Glutamatergic neuron (in vitro differentiated cells): ENCODE data around the gene TOM1L2. TPM values are rescaled to one million over a fixed set of nuclear protein-coding genes. Genes with fewer than 3 reads are reported as not detected.

Experiments
- DNase-seq: peaks from one replicate; pipeline ENCODE4 v3.0.0; 2022
- H3K27ac Mint-ChIP-seq: one replicate; pipeline ENCODE4 v1.8.0; 2020; ENCODE audit warnings: mild to moderate bottlenecking, mixed read lengths, inconsistent platforms; ENCODE audit not compliant: unreplicated experiment
- H3K27me3 Mint-ChIP-seq: one replicate; pipeline ENCODE4 v1.8.0; 2020; ENCODE audit warnings: mild to moderate bottlenecking, moderate library complexity, mixed read lengths, inconsistent platforms; ENCODE audit not compliant: unreplicated experiment
- H3K36me3 Mint-ChIP-seq: one replicate; pipeline ENCODE4 v1.8.0; 2020; ENCODE audit warnings: mild to moderate bottlenecking, mixed read lengths, inconsistent platforms; ENCODE audit not compliant: unreplicated experiment
- H3K4me1 Mint-ChIP-seq: one replicate; pipeline ENCODE4 v1.8.0; 2020; ENCODE audit warnings: mild to moderate bottlenecking, low read depth, mixed read lengths, inconsistent platforms; ENCODE audit not compliant: unreplicated experiment
- H3K4me3 Mint-ChIP-seq: one replicate; pipeline ENCODE4 v1.8.0; 2020; ENCODE audit warnings: mild to moderate bottlenecking, mixed read lengths, inconsistent platforms; ENCODE audit not compliant: unreplicated experiment
- H3K9me3 Mint-ChIP-seq: one replicate; pipeline ENCODE4 v1.8.0; 2020; ENCODE audit warnings: mild to moderate bottlenecking, moderate library complexity, mixed read lengths, inconsistent platforms; ENCODE audit not compliant: unreplicated experiment
- total RNA-seq: library from RNA; stranded (reverse); fragmentation: NEBNext Ultra II Directional; extraction: Animal tissue kit (Norgen Biotek cat#: 25700); gene quantifications from one replicate; pipeline ENCODE4 v1.2.1, GENCODE V29; 2021; ENCODE audit not compliant: unreplicated experiment
- TF ChIP-seq, protein P1 (sequence below): fragments of 200-600 bp; sonication (generic); IDR thresholded peaks from one replicate; pipeline ENCODE4 v1.5.0; 2021; ENCODE audit not compliant: partially characterized antibody, unreplicated experiment

The TOM1L2 gene
- total RNA-seq, 1 donor from 2014 or later, result 62.8 TPM

DNA sequence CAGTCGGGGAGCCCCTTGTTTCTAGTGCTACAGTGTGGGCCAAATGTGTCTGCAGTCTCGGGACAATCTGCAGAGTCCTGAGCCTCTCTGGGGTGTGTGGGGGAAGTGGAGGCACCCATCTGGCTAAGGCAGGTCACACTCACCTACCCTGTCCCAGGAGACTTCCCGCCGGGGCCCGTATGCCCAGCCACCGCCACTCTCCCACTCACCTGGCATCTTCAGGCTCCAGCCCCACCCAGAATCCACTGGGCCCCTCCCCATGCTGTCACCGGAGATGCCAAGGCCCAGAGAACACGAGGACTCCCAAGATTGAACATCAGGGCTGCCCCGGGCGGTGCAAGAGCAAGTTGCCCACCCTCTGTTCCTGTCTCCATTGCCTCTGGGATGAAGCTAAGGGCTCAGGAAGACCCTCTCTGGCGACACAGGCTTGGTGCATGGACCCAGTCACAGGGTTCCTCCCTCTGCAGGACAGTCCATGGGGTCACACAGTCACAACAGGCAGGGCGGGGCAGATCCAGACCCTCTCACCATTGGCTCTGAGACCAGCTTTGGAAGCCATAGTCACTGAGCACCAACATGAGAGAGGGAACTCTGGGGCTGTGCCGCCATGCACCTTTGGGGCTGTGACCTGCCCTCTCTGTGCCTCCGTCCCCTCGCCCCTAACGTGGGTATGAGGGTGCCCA lies 173.5 kb downstream of the TOM1L2 start:
- H3K9me3 Mint-ChIP-seq, result peaks cover 18% of the 10 kb centered on the region
- peaks cover 5% of the 10 kb centered on the region for H3K36me3 Mint-ChIP-seq
- no peak for DNase-seq
- H3K4me3 Mint-ChIP-seq, result no peak overlapping the region
- TF ChIP-seq, protein P1, sequence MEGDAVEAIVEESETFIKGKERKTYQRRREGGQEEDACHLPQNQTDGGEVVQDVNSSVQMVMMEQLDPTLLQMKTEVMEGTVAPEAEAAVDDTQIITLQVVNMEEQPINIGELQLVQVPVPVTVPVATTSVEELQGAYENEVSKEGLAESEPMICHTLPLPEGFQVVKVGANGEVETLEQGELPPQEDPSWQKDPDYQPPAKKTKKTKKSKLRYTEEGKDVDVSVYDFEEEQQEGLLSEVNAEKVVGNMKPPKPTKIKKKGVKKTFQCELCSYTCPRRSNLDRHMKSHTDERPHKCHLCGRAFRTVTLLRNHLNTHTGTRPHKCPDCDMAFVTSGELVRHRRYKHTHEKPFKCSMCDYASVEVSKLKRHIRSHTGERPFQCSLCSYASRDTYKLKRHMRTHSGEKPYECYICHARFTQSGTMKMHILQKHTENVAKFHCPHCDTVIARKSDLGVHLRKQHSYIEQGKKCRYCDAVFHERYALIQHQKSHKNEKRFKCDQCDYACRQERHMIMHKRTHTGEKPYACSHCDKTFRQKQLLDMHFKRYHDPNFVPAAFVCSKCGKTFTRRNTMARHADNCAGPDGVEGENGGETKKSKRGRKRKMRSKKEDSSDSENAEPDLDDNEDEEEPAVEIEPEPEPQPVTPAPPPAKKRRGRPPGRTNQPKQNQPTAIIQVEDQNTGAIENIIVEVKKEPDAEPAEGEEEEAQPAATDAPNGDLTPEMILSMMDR, result no peak
- peaks cover 17% of the 10 kb centered on the region for H3K27me3 Mint-ChIP-seq
- peaks cover 17% of the 10 kb centered on the region for H3K4me1 Mint-ChIP-seq
- no peak overlapping the region for H3K27ac Mint-ChIP-seq

DNA sequence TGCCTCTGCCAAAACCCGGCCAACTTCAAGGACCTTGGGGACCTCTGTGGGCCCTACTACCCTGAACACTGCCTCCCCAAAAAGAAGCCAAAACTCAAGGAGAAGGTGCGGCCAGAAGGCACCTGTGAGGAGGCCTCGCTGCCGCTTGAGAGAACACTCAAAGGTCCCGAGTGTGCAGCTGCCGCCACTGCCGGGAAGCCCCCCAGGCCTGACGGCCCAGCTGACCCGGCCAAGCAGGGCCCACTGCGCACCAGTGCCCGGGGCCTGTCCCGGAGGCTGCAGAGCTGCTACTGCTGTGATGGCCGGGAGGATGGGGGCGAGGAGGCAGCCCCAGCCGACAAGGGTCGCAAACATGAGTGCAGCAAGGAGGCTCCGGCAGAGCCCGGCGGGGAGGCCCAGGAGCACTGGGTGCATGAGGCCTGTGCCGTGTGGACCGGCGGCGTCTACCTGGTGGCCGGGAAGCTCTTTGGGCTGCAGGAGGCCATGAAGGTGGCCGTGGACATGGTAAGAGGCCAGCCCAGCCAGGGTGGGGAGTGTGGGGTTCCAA lies 174.1 kb downstream of the TOM1L2 start:
- Mint-ChIP-seq H3K27me3 (peaks cover 19% of the 10 kb centered on the region), H3K4me1 (peaks cover 21% of the 10 kb centered on the region), H3K36me3 (peaks cover 5% of the 10 kb centered on the region), H3K27ac (no peak overlapping the region), H3K9me3 (peaks cover 18% of the 10 kb centered on the region), H3K4me3 (no peak overlapping the region)
- TF ChIP-seq, protein P1, result no peak
- DNase-seq, result no peak

DNA sequence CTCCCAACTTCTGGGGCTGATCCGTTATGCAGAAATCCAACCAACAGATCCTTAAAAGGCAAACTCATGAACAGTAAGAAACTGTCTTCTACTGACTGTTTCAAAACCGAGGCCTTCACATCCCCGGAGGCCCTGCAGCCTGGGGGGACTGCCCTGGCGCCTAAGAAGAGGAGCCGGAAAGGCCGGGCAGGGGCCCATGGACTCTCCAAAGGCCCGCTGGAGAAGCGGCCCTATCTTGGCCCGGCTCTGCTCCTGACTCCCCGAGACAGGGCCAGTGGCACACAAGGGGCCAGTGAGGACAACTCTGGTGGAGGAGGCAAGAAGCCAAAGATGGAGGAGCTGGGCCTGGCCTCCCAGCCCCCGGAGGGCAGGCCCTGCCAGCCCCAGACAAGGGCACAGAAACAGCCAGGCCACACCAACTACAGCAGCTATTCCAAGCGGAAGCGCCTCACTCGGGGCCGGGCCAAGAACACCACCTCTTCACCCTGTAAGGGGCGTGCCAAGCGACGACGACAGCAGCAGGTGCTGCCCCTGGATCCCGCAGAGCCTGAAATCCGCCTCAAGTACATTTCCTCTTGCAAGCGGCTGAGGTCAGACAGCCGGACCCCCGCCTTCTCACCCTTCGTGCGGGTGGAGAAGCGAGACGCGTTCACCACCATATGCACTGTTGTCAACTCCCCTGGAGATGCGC lies 174.9 kb downstream of the TOM1L2 start:
- TF ChIP-seq, protein P1, result no peak
- H3K4me3 Mint-ChIP-seq, result no peak overlapping the region
- no peak overlapping the region for H3K27ac Mint-ChIP-seq
- H3K9me3 Mint-ChIP-seq, result peaks cover 23% of the 10 kb centered on the region
- H3K27me3 Mint-ChIP-seq, result peaks cover 26% of the 10 kb centered on the region
- no peak for DNase-seq
- peaks cover 5% of the 10 kb centered on the region for H3K36me3 Mint-ChIP-seq
- H3K4me1 Mint-ChIP-seq, result peaks cover 22% of the 10 kb centered on the region

DNA sequence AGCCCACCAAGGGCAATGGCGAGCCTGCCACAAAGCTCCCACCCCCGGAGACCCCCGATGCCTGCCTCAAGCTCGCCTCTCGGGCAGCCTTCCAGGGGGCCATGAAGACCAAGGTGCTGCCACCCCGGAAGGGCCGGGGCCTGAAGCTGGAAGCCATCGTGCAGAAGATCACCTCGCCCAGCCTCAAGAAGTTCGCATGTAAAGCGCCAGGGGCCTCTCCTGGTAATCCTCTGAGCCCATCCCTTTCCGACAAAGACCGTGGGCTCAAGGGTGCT lies 175.5 kb downstream of the TOM1L2 start:
- Mint-ChIP-seq H3K27me3 (peaks cover 29% of the 10 kb centered on the region), H3K9me3 (peaks cover 23% of the 10 kb centered on the region), H3K4me1 (peaks cover 27% of the 10 kb centered on the region), H3K27ac (no peak overlapping the region), H3K4me3 (no peak overlapping the region), H3K36me3 (peaks cover 5% of the 10 kb centered on the region)
- TF ChIP-seq, protein P1, result no peak
- DNase-seq, result no peak
